RWPE1 (cell line): ENCODE measurements around the gene DDI2.

Experiments
- CTCF ChIA-PET: fragments of 350-600 bp; sonication (Branson Sonifier 250); formaldehyde crosslinking; extraction: SDS; loops from one replicate; lab custom pipeline; 2021; lab: Yijun Ruan, JAX
- POLR2A ChIA-PET: fragments of 400-600 bp; formaldehyde crosslinking; extraction: SDS; loops from one replicate; lab custom pipeline; 2020; ENCODE audit warnings: antibody characterized with exemption; ENCODE audit not compliant: low non-redundant PET; lab: Yijun Ruan, JAX
- DNase-seq: peaks from one replicate; pipeline ENCODE4 v3.0.0; 2012; ENCODE audit warnings: low spot score
- H3K27ac ChIP-seq: fragments of 450-650 bp; 2 replicates; pipeline ENCODE4 v1.5.1; 2017
- TF ChIP-seq, protein P1 (sequence below): fragments of 450-650 bp; conservative IDR thresholded peaks from 2 replicates; pipeline ENCODE4 v1.5.1; 2017; ENCODE audit warnings: low read depth, mild to moderate bottlenecking

The DDI2 gene

DNA sequence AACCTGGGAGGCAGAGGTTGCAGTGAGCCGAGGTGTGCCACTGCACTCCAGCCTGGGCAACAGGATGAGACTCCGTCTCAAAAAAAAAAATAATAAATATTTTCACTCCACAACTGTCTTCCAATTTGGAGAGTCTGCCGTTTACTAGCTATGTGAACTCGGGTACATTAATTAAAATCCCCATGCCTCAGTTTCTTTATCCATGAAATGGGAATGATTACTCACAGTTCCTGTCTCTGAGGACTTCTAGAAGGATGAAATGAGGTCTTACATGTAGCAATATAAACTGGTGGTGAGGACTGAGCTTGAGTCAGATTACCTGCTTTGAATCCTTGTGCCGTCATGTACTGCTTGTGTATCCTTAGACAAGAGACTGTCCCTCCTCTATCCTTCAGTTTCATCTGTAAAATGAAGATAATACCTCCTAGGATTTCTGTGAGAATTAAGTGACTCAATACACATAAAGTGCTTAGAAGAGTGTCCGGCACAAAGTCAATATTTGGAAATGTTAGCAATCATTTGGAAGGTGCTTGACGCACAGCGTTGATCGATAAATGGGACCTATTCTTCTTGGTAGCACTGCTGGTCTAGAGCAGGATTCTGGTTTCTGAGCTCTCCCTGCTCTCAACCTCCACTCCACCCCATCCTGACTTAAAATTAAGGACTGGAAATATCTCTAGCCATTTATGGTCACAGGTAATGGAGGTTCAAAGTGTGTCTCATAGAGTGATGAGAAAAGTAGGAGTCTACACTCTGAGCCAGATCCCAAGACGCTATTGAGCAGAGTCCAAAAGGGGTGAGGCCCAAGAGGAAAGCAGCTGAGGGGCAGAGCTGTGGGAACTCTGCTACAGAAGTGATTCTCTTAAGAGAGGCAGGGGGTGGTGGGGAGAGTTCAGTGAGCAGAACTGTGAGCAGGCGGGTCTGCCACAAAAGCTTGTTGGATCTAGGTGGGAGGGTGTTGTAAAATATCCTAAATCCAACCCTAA, 11.6 kb upstream of the DDI2 start:
- ChIA-PET POLR2A (interaction anchor here (0.7 kb wide), 1 partner anchor 47 kb away, joined by 3 read pairs; no protein-coding TSS in a partner anchor), CTCF (interaction anchor here (0.7 kb wide), 1 partner anchor 136 kb away, joined by 3 read pairs; no protein-coding TSS in a partner anchor)
- DNase-seq = no peak
- no peak overlapping the region for H3K27ac ChIP-seq
- TF ChIP-seq, protein P1, sequence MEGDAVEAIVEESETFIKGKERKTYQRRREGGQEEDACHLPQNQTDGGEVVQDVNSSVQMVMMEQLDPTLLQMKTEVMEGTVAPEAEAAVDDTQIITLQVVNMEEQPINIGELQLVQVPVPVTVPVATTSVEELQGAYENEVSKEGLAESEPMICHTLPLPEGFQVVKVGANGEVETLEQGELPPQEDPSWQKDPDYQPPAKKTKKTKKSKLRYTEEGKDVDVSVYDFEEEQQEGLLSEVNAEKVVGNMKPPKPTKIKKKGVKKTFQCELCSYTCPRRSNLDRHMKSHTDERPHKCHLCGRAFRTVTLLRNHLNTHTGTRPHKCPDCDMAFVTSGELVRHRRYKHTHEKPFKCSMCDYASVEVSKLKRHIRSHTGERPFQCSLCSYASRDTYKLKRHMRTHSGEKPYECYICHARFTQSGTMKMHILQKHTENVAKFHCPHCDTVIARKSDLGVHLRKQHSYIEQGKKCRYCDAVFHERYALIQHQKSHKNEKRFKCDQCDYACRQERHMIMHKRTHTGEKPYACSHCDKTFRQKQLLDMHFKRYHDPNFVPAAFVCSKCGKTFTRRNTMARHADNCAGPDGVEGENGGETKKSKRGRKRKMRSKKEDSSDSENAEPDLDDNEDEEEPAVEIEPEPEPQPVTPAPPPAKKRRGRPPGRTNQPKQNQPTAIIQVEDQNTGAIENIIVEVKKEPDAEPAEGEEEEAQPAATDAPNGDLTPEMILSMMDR = no peak

DNA sequence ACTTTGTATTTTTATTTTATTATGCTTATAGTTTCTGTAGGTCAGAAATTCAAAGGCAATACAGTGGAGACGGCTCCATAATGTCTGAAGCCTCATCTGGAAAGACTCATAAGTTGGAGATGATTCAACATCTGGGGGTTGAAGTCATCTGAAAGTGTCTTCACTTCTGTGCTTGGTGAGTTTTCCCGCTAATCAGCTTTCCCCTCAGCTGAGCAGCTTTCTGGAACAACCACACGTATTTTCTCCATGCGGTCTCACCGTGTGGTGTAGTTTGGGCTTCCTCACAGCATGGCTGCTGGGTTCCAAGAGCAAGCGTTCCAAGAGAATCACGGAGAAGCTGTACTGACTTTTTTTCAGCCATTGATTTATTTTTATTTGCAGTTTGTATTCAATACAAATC, 7.6 kb upstream of the DDI2 start:
- ChIA-PET POLR2A (no interaction called here), CTCF (no interaction called here)
- no peak for DNase-seq
- no peak overlapping the region for H3K27ac ChIP-seq
- TF ChIP-seq, protein P1 = no peak

DNA sequence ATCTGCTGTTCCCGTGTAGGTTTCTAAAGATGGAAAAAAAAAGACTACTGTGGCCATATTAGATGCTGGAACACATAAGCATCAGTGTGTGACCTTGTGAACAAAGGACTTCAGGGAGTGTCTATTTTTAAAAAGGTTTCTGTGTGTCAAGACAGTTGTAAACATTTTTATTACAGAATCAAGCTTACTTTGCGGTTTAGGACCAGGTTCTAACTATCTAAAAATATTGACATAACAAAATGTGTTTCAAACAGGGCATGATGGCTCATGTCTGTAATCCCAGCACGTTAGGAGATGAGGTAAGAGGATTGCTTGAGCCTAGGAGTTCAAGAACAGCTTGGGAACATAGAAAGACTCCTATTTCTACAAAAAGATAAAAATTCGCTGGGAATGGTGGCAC, 7.1 kb upstream of the DDI2 start:
- TF ChIP-seq, protein P1 = no peak
- no peak overlapping the region; the same call in 1 of the 2 replicates for H3K27ac ChIP-seq
- no peak for DNase-seq
- CTCF ChIA-PET = no interaction called here
- POLR2A ChIA-PET = no interaction called here

DNA sequence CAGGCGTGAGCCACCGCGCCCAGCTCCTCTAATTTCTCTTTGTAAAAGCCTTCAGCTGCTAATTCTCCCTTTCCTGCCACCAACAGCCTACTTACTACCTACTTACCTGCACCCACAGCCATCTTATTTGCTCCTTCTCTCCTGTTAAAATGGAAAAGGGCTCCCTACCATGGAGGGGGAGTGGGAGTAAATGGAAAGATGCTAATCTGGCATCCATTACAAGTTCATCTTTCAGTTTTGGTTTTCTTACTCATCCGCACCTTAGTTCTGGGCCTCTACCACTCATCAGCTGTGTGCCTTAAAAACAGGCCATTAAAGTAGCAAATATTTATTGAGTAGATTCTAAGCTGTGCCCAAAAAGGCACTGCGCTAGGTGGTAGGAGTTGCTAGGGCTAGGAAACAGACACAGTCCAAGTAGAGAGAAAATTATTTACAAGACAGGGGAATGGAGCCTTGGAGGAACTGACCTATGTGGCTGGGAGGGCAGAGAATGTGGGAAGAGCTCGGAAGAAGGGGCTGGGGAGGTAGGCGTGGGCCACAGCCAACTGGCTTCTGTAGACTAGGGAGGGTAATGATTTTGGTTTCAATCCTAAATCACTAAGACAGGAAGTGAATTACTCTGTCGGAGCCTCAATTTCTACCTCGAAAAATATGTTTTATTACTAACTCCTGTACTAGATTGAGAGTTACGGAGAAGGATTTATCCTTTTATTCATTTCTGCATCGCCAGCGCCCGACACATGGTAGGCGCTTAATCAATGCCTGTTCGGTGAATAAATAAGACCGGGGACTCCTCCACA, 685 bp upstream of the DDI2 start:
- TF ChIP-seq, protein P1 = no peak
- H3K27ac ChIP-seq = peak overlapping the region; percentile 96
- no peak for DNase-seq
- ChIA-PET POLR2A (interaction anchor here (0.7 to 4.2 kb wide), 2 partner anchors 13 to 20 kb away, joined by 5 to 14 read pairs; no protein-coding TSS in a partner anchor), CTCF (no interaction called here)

DNA sequence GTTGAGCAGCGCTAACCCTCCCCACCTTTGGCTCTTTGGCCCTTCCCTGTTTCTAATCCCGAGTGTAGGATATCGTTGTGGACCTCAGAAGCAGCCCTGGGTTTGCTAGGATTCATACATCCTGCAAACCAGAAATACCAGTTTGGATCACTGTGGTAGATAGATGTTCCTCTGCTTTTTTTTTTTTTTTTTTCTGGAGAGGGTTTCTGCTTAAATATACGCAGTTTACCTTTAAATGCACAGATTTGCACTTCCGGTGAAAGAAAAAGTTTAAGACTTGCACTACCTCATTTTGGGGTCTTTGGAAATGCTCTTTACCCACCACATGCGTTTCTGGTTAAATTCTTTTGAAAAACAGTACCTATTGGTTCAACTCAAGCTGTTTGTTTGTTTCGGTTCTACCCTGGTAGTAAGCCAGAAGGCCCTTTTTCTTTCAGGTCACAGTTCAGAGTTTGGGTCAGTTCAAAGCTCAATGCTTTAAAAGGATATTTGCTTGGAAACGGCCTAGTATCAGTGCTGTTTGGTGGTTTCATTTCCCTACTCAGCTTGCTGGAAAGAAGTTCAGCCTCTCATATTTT, 908 bp downstream of the DDI2 start:
- no peak for DNase-seq
- POLR2A ChIA-PET = interaction anchor here (1.1 to 4.2 kb wide), 3 partner anchors 12 to 91 kb away, joined by 3 to 14 read pairs (median 8); partner anchors contain the start of gene DNAJC16
- CTCF ChIA-PET = no interaction called here
- peak overlapping the region; percentile 96 for H3K27ac ChIP-seq
- TF ChIP-seq, protein P1 = no peak
